NCI-H1417 (cell line): ENCODE data around the gene SEMA3C.
A peak's percentile ranks its signal among the peaks of the same experiment; 100 is the strongest.
"Not testable (repeated sequence)": the region's sequence is repeated elsewhere in the genome, so short reads cannot be mapped to it uniquely, and the experiment has no call there.

ENCODE experiments used
- DNase-seq, 3 experiments: peaks; one replicate each; lab custom pipeline; 2025; lab: John Stamatoyannopoulos, UW

SEMA3C gene

GRCh38 chr7:80926955-80927354 lies 8.1 kb upstream of the SEMA3C start:
- DNase-seq: not testable (repeated sequence)

DNA sequence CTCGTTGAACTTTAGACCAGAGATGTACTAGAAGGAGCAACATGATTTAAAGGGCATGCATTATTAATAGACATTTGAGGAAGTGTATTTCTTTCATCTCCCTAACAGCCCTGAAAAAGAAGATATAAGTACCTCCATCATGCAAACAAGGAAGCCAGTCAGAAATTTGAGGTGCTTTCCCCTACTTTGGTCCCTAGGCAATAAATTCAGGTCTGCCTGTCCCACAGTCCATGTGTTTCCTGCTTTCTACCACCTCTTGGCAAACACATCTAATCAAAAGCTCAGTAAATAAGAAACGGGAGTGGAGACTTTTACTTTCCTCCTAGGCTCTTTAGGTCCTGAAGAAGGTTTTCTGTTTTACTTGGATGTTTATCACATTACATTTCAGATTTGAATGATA lies 5.2 kb upstream of the SEMA3C start:
- no peak for DNase-seq

GRCh38 chr7:80923211-80923612 lies 4.4 kb upstream of the SEMA3C start:
- DNase-seq: peak; percentile 75 to 98 (median 97)

DNA sequence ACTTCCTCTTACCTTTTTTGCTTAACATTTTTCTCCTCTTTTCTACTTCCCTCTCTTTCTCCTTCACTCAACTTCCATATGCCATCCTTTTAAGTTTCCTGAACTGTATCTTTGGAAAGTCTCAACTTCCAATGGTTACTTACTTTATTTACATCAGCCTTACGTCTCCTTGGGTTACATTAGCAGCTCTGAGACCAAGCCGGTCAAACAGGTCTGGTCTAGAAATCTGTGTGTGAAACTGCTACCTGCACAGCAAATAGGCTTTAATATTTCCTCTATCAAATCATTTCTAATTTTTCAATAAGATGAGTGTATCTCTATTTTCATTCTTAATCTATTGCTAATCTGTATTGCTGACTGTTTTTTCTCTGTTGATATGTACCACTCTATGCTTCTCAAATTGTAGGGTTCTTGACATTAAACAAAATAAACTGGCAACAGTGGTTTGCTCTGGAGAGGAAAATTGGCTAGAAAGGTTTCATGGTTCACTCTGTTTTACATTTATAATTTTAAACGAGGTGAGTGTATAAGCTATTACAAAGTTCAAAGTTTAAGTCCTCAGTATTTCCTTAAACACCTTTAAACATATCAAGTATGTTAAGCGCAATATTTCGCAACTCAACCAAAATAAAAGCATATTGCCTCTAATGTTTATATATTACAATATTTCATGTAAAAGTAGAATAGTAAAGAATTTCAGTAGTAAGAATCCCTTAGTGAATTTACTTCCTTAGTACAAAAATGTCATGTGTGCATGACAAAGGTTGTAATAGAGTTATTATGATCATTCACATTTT lies 3.6 kb upstream of the SEMA3C start:
- DNase-seq: peak in 1 of 3 experiments; percentile 52

DNA sequence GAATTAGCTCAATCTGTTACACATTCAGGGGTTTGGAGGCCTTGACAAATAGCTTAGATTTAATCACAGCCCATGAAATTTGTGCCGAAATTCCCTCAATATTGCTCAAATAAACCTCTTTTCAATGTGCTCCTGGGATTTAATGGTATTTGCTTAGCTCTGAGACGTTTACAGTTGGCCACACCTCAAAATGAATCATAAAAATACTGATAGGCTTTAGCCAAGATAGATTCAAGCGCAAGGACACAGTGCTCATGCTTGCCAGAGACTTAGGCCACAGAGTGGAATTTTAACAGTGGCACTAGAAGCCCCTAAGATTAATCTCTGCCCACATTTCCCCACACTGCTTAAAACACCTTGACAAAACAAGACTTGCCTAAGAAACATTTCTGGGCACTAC lies 2.3 kb upstream of the SEMA3C start:
- DNase-seq: no peak

DNA sequence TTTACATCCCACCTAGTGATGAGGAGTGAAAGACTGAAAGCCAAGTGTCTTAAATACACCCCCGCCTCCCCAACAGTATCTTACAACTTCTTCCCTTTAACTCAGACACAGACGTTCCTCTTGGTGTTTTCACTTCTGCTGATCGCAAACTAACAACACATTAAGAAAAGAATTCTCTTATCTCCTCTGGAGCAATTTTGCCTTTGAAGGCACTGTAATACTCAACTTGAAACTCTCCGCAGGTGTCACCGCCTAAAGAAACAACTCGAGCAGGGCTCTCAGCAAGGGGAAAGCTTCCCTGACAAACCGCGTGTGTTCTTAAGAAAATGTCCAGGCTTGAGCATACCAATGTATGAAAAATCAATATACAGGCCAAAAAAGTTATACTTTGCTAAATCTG lies 452 bp downstream of the SEMA3C start:
- no peak for DNase-seq

DNA sequence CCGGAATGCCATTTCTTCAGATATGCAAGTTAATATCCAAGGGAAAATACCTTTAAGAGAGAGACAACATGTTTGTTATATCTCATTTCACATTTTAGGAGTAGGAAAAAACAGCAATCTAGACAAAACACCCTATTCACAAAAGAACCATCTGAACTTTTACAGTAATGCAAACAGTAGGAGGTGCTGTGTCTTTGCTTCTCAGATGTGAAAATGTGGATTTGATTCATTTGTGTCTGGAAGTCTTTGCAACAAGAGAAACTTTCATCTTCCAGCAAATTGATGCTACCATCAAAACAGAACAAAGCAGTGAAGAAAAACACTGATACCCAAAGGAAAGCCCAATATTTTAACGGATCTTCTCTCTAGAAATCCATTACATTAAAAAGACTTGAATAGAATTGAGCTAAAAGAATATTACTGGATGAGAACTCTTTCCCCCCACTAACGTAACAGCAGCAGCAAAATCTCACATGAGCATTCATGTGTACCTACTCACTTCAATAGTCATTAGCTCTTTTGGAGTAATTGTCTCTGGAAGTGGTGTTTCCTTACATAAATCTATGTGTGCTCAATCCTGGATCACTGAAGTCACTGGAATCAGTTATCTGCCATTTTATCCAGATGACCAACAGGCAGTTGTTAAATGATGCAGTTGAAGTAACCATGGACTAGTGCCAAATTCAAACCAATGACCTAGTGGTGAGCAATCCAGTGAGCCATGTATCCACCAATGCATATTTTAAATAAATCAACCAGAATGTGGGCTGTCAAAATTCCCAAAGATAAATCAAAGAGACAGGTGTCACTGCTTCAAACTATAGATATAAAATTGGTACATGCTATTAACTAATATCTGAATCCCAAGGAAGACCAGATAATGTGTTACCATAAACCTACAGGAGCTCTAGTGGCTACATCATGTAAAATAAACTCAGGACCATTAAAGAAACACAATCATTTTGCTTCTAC lies 1.8 kb downstream of the SEMA3C start:
- peak in 2 of 3 experiments; percentile 11 to 31 for DNase-seq

GRCh38 chr7:80910228-80910627 lies 8.6 kb downstream of the SEMA3C start:
- no peak for DNase-seq

DNA sequence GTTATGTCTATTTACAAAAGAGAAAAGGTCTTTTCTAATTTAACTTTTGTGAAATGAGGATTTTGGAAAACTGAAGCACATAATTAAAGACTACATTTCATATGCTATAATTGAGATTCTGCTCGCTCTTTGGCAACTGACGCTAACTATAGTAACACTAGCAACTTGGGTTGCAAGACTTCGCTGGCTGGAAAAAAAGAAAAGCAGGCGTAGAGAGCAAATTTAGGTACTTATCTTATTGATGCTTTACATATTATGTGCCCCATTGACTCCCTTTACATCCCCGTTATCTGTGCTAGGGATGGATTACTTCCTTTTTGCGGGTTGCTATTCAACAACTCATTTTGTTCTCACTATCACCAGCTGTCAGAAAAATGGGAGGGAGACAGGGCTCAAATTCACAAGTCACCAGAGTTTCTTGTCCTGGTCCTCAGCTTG lies 10.5 kb downstream of the SEMA3C start:
- peak in 1 of 3 experiments; percentile 33 for DNase-seq

- DNase-seq: no peak
Observed at GRCh38 chr7:80907612-80908011, 11.2 kb downstream of the SEMA3C start.

DNA sequence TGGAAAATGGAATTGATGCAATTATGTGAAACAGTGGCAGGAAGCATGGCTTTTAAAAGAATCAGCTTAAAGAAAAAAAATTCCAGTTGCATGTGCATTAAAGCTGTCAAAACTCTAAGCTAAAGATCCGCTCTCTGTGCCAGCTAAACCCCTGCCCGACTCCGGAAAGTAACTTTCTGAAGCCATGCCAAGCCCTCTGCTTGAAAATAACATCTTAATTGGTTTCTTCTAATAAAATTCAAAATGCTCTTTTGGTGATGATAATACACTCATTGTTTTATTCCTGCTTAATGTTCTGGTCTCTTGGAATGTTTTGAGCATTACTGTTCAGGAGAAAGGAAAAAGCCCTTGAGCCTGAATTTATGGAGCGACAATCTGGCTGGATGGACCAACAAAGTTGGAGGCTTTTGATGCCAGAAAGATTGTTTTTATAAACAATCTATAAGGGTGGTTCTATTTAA lies 11.7 kb downstream of the SEMA3C start:
- DNase-seq: no peak

- DNase-seq: no peak
Observed at GRCh38 chr7:80905334-80905733, 13.5 kb downstream of the SEMA3C start.

DNA sequence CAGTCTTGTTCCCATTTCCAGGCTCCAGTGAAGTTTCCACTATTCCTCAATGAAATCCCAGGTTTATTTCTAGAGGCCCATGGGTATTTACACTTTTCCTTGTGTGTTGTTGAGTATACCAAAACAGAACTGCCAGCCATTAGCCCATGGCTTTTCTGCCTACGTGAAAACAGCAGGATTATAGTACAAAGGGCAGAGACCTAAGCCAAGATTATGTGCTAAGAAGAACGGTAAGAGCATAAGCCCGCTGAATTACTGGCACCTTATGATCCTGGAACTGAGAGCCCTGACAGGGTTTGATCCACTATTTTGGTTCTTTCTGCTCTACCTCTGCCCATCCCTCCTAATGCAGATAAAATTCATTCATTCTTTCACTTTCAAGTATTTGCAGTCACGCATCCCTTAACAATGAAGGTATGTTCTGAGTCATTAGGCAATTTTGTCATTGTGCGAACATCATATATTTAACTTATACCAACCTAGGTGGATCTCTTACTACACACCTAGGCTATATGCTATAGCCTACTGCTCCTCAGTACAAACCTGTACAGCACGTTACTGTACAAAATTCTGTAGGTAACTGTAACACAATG lies 16.0 kb downstream of the SEMA3C start:
- DNase-seq: no peak

- no peak for DNase-seq
Observed at GRCh38 chr7:80902019-80902418, 16.8 kb downstream of the SEMA3C start.

GRCh38 chr7:80900583-80901576 lies 18.0 kb downstream of the SEMA3C start:
- no peak for DNase-seq

DNA sequence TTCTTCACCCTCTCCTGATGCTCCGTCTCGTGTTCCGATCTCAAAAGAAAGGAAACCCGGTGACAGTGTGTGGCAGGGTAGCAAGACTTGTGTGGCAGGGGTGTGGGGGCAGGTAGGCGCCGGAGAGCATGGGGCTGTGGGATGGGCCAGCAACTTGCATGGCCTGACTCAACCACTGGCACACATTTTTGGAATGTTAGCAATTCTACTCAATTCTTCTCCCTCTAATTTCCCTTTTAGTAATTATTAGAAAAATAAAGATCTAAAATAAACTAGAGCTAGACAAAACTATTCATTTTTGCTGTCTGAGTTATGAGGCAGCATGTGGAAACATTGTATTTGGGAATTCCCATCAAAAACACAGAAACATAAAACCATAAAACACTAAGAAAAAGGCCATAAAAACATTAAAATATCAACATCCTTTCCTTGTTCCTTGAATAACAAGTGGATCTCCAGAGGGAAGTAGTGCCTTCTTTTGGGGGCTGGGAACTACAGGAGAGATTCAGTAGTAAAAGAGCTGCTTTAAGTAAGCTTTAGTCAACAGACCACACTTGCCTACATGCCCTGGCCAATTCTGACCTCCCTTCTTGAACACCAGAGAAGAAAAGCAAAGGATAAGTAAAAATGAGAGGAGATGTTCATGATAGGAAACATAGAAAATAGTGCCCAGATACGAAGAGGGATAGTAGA lies 21.8 kb downstream of the SEMA3C start:
- DNase-seq: no peak

DNA sequence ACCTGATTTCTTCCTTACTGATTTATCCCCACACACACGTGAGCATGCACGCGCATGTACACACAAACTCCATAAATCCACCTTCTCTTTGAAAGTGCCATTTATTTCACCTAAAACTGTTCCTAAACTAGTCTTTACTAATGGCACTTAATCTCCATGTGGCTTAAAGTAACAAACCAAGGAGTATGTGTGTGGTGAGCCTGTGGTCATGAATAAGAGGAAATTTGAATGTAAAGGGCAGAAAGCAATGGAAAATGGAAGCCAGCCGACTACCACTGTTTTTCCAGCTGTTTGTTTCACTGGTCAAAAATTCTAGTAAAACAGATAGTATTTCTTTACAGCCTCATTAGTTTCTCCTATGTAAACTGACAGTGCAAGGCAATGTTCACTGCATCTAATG lies 23.8 kb downstream of the SEMA3C start:
- DNase-seq: no peak

DNA sequence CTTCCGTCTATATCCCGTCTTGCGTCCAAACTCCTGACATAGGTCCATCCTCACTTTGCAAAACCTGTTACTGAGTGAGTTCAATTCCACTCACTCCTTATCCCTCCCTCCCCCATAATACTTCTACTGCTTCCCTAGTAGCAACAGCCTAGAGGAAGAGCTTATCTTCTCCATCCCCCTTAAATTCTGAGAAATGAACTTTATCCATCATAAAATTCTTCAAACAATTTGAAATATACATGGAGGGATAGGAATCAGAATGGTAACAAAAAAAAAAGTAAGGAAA lies 27.6 kb downstream of the SEMA3C start:
- no peak for DNase-seq

DNA sequence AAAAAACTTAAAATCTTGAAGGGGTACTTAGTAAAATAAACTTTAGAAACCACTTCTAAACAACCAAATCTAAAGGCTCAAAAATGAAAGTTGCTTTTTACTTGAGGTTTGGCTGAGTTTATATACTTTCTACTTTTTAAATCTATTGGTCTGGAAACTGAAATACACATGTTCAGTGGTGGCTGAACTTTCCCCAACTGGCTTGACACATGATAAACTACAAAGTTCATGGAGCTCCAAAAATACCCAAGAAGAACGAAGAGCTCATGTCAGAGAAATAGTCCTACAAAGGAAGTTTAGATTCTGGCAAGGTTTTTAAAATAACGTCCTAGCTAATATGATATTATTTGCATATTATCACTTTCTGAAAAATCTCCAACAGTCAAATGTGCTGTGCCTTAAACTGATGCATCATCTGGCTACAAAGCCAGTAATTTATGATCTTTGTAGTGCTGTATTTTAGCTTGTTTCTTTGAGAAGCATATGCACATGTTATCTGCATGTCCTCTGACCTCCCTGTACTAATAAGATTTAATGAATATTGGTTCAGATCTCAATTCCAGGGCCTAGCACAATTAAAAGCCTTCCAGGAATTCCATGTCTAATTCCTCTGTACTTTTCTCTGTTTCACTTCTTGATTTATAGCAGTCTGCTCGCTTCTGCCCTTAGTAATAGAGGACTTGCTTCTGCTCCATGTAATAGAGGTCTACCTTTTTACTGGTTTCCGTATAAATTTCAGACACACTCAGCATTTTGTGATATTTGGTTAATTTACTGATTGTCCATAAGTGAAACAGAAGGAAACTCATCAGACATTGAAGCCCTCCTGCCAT lies 28.2 kb downstream of the SEMA3C start:
- DNase-seq: no peak

GRCh38 chr7:80889525-80889924 lies 29.3 kb downstream of the SEMA3C start:
- no peak for DNase-seq
